GM19372 (cell line): ENCODE data around the gene MRGPRD.

Experiments used
- ATAC-seq: cut with Tn5 transposase; IDR thresholded peaks from one replicate; pipeline ENCODE4 v1.9.1; 2021; ENCODE audit warnings: mild to moderate bottlenecking, low read depth, moderate library complexity; ENCODE audit not compliant: unreplicated experiment

Gene MRGPRD

DNA sequence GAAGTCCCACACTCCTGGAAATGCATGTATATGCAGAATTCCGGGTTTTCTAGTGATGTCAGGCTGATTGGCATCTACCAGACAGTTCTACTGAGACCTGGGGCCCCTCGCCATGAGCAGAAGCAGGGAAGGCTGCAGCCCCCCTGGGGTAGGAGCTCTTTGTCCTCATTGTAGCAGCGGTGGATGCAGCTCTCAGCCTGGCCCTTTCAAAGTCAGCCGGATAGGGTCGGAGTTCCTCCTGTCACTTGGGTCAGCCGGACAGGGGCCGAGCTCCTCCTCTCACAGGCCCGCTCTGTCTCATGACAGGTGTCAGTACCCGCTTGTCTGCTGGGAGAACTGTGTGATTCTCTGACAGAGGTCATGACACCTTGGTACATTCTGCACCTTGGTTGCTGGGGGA lies 30.0 kb downstream of the MRGPRD start:
- no peak for ATAC-seq

DNA sequence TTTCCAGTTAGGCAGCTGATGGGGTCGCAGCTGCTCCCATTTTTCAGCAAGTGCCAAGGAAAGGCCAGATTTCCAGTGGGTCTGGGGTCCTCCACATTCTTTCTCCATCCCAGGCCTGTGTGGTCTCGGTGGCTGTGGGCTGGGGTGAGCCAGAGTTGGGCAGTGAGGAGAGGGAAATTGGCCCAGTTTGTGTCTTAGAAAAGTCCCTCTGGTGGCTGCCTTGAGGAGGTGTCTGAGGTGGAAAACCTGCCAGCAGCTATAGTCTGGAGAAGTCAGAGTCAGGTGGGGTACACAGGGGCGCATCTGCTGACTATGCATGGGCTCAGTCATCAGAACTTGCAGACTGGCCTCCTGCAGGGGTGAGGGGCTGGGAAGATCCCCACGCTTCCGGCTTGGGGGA lies 30.5 kb downstream of the MRGPRD start:
- ATAC-seq: no peak

- no peak for ATAC-seq
Observed at GRCh38 chr11:68948935-68949334, 31.9 kb downstream of the MRGPRD start.

DNA sequence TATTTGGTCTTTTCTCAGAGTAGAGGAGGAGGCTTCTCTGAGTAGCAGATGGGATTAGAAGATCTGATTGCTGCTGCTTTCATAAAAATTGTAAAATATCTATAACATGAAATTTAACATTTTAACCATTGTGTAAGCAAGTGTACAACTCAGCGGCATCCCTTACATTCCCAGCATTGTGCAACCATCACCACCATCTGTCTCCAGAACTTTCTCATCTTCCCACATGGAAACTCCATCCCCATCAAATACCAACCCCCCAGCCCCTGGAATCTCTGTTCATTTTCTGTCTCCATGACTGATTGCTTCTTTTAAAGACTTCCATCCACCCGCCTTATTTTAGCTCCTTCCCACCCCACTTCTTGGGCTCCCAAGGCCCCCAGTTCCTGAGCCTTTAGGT lies 32.3 kb downstream of the MRGPRD start:
- no peak for ATAC-seq

DNA sequence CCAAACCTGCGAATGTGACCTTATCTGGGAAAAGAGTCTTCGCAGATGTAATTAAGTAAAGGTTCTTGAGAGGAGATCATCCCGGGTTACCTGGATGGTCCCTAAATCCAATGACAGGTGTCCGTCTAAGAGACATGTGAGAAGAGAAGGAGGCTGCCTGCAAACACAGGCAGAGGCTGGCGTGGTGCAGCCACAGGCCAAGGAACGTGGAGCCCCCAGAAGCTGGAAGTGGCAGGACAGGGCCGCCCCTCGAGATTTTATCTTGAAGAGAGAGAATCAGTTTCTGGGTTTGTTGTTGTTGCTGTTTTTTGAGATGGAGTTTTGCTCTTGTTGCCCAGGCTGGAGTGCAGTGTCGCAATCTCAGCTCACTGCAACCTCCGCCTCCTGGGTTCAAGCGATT lies 33.6 kb downstream of the MRGPRD start:
- no peak for ATAC-seq

GRCh38 chr11:68946416-68947090 lies 34.2 kb downstream of the MRGPRD start:
- ATAC-seq: no peak

DNA sequence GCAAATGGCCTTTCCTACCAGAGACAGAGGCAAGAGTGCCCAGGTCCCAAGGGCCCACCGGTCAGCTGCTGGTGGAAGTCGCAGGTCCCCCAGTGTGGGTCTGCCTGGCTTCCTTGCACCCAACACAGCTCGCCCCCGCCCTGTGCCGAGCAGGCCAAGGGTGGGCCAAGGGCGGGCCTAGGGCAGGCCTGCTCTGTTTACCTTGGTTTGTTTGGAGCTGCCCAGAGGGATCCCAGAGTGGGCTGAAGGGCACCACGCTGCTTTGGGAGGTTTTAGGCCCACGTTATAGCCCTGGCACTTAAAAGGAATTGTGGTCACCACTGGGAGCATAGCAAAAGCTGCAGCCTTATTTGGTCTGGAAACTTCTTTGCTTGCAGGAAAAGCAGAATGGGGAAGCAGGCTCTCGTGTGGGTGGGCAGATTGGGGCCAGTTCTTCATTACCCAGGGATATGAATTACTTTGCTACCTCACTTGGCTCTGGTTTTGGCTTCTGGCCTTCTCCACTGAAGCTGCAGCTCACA lies 38.0 kb downstream of the MRGPRD start:
- no peak for ATAC-seq

GRCh38 chr11:68942095-68942620 lies 38.6 kb downstream of the MRGPRD start:
- no peak for ATAC-seq

GRCh38 chr11:68941324-68942094 lies 39.3 kb downstream of the MRGPRD start:
- ATAC-seq: no peak

DNA sequence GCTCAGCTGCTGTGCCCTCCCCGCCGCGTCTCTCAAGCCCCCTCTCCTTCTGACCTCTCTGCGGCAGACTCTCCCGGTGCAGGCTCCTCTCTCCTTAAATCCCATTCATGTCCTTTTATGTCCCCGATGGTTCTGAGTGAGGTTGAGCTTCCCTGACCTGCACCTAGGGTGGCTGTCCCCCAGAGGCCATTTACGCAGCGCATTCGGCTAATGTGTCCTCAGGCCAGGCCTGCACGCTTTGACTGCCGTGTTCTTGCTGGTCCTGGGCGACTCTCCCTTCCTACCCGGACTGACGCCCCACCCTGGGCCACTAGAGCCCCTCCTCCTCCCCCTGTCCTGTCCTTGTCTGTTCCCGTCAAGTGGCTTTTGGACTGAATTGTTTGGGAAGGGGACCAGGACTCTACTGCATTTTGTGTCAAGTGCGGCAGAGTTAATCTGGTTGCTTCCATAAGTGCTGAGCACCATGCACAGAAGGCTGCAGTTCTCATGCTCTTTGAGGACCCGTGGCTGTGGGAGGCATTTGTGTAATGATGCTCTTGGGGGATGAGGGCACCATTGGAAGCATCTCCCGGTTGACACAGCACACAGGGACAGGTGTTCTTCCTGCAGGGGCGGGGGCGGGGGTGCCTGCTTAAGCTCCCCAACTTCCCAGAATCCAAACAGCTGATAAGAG lies 40.0 kb downstream of the MRGPRD start:
- ATAC-seq: no peak

DNA sequence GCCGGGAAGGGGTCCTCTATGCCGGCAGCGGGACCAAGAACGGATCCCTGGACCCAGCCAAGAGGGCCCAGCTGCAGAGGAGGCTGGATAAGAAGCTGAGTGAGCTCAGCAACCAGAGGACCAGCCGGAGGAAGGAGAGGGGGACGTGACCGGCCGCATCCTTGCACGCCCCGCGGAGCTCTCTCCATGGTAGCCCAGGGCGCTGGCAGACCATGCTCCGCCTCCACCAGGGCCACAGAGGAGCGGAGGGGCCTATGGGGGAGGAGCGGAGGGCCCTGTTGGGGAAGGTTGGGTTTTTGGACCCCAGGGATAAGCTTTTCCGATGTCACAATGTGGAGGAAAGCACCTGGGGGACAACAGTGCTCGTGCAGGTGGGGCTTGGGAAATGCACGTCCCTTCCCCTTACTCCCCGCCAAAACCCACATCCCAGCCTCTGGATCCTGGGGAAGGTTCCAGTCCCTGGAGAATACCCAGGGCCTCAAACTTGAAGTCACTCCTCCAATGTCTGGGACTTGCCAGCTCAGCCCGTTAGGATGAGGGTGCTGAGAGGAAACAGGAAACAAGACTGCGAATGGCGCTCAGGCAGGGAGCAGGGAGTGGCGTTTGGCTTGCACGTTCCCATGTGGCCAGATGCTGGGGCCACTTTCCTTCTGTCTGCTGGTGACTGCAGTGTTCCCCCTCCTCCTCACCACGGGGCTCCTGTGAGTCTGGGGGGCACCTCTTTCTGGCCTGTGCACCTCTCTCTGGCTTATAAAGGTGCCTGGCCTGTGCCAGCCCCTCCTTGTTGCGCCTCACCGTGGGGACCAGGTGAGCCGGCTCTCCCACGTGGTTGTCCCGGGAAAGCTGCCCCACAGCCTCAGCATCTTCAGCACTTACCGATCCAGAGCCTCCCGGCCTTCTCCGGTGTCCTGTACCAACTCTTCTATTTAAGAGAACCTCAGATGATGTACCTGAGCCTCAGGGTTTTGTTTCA lies 40.9 kb downstream of the MRGPRD start:
- ATAC-seq: no peak

DNA sequence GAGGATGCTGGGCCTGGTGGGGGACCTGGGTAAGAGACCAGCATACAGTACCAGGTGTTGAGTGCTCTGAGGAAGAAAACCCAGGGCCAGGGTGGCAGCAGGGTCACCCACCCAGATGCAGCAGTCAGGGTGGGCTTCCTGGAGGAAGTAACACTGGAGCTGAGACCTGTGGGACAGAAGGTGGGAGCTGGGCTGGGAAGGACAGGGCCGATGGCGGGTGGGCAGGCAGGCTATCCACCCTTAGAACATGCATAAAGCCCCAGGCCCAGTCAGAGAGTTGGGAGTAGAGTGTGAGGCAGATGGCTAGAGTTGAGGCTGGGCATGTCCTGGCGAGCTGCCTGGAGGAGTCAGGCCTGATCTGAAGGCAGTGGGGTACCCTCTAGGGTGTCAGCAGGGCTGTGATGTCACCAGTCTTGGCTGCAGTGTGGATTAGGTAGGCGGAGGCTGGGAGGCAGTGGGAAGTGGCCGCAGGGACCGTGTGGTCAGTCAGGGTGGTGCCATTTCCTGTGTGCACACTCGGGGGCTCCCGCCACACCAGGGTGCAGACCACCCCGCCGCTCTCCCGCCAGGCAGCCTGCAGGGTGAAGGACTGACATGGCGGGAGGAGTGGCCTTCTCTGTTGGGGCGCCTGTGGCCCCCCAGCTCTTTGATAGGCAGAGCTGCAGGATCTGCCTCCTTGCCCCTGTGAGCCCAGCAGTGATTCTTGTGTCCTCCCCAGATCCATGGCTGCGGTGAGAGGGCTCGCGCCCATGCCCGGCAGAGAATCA lies 41.8 kb downstream of the MRGPRD start:
- ATAC-seq: no peak

DNA sequence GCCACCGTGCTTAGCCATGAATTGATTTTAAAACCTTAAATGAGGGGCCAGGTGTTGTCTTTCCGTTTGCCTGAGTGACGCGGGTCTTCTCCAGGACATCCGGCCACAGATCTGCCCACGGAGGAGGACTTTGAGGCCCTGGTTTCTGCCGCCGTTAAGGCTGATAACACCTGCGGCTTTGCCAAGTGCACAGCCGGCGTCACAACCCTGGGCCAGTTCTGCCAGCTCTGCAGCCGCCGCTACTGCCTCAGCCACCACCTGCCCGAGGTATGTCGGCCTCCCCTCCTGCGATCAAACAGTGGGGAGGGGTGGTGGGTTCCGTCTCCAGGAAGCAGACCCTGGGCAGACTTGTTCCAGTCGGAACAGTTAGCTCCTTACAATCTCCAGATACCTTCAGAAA lies 42.7 kb downstream of the MRGPRD start:
- ATAC-seq: no peak

DNA sequence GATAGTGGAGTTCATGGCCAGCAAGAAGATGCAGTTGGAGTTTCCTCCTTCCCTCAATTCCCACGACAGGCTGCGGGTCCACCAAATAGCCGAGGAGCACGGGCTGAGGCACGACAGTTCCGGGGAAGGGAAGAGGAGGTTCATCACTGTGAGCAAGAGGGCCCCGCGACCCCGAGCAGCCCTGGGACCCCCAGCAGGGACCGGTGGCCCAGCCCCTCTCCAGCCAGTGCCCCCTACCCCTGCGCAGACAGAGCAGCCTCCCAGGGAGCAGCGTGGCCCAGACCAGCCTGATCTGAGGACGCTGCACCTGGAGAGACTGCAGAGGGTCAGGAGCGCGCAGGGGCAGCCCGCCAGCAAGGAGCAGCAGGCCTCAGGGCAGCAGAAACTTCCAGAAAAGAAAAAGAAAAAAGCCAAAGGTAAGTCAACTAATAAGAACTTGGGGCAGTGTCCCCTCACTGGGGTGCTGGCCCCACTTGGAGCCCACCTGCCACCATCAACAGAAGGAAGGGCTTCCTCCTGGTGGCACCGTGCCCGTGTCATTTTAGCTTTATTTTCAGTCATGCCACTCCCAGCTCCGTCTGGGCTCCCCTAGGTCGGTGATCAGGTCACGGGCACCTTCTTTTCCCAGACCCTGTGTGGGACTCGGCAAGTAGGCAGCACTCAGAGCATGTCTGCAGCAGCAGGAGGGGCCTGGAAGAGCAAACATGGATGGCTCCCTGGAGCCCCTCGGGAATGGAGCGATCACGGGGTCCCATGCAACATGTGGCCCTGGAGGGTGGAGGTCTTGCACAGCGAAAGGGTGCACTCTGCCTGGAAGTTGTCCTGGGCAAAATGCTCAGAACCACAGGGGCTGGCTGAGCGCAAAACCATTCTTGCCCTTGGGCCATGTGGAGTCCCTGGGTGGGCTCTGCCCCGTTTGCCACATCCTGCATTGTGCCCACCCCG lies 43.8 kb downstream of the MRGPRD start:
- ATAC-seq: no peak

DNA sequence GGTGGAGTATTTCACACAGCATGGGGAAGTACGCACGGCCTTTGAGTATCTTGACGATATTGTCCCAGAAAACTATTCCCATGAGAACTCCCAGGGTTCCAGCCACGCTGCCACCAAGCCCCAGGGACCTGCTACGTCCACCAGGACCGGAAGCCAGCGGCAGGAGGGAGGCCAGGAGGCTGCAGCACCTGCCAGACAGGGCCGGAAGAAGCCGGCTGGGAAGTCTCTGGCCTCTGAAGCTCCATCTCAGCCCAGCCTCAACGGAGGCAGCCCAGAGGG lies 44.5 kb downstream of the MRGPRD start:
- ATAC-seq: no peak

GRCh38 chr11:68935516-68936357 lies 45.0 kb downstream of the MRGPRD start:
- no peak for ATAC-seq

DNA sequence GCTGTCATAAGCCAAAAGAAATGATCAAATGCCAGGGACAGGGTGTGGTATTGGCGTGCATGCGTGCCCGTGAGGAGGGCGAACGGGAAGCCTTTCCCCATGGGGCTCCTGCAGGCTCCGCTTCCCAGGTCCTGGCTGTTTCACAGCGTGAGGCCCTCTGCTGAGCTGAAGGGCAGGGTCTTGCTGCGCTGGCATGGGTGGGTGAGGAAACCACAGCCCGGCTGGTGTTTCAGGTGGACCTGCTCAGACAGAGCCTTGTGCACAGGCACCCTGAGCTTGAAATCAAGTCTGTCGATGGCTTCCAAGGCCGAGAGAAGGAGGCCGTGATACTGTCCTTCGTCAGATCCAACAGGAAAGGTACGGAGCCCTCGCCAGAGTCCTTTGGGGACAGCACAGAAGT lies 45.7 kb downstream of the MRGPRD start:
- no peak for ATAC-seq

DNA sequence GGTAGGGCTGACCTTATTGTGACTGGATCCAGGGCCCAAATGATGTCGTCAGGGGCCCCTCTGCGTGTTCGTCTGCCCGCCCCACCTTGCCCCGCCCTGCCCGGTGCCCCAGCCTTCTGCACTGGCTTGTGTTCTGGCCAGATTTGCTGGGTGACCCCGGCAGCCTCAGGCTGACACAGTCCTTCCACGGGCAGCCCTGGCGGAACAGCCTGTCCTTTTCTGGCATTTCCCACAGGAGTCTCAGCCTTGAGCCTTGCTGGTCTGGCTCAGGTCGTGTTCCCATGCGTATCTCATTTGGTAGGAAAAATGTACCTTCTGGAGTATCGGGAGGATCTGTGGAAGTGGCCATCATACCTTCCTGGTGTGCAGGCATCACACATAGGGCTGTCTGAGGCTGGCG lies 46.1 kb downstream of the MRGPRD start:
- ATAC-seq: no peak
